ENCODE results near the gene RGS9BP. TPM values are rescaled to one million over a fixed set of nuclear protein-coding genes. Genes with fewer than 3 reads are reported as not detected.
"Not testable (repeated sequence)": the region's sequence is repeated elsewhere in the genome, so short reads cannot be mapped to it uniquely, and the experiment has no call there.

RGS9BP gene
- total and polyA plus RNA-seq, 7 donors: 0.04 to 0.82 (median 0.32) TPM; not detected in 3

DNA sequence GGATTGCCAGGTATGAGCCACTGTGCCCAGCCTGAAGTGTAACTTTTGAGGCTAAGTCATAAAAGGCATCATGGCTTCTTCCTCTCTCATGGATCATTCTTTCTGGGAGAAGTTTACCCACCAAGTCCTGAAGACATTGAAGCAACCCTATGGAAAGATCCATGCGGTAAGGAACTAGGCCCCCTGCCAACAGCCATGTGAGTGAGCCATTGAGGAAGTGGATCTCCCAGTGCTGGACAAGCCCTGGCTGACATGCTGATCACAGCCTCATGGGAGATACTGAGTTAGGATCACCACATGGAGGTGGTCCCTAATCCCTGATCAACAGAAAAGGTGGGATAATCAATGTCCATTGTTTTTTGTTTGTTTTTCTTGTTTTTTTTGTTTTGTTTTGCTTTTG is 12.7 kb downstream of the RGS9BP start:
- intact Hi-C loops (cut with DNase I): no loop called here
- Histone ChIP-seq H3K4me3 (no peak overlapping the region), H3K9me3 (no peaks in the 10 kb centered on the region), H3K27ac (no peak overlapping the region), H3K27me3 (no peaks in the 10 kb centered on the region), H3K4me1 (peaks cover 0 to 24% (median 18%) of the 10 kb centered on the region in 4 donors), H3K36me3 (no peaks in the 10 kb centered on the region)
- no peak for DNase-seq
- WGBS, 2 donors: 79 to 84% methylated on average over 1 of the region's 1 CpG
- no peak for TF ChIP-seq EP300 (IDR thresholded peaks at IDR 0.05)
- no peak for TF ChIP-seq POLR2AphosphoS5 (IDR thresholded peaks at IDR 0.05)
- TF ChIP-seq, protein P1, sequence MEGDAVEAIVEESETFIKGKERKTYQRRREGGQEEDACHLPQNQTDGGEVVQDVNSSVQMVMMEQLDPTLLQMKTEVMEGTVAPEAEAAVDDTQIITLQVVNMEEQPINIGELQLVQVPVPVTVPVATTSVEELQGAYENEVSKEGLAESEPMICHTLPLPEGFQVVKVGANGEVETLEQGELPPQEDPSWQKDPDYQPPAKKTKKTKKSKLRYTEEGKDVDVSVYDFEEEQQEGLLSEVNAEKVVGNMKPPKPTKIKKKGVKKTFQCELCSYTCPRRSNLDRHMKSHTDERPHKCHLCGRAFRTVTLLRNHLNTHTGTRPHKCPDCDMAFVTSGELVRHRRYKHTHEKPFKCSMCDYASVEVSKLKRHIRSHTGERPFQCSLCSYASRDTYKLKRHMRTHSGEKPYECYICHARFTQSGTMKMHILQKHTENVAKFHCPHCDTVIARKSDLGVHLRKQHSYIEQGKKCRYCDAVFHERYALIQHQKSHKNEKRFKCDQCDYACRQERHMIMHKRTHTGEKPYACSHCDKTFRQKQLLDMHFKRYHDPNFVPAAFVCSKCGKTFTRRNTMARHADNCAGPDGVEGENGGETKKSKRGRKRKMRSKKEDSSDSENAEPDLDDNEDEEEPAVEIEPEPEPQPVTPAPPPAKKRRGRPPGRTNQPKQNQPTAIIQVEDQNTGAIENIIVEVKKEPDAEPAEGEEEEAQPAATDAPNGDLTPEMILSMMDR (IDR thresholded peaks at IDR 0.05): no peak
- TF ChIP-seq POLR2A (IDR thresholded peaks at IDR 0.05): no peak

DNA sequence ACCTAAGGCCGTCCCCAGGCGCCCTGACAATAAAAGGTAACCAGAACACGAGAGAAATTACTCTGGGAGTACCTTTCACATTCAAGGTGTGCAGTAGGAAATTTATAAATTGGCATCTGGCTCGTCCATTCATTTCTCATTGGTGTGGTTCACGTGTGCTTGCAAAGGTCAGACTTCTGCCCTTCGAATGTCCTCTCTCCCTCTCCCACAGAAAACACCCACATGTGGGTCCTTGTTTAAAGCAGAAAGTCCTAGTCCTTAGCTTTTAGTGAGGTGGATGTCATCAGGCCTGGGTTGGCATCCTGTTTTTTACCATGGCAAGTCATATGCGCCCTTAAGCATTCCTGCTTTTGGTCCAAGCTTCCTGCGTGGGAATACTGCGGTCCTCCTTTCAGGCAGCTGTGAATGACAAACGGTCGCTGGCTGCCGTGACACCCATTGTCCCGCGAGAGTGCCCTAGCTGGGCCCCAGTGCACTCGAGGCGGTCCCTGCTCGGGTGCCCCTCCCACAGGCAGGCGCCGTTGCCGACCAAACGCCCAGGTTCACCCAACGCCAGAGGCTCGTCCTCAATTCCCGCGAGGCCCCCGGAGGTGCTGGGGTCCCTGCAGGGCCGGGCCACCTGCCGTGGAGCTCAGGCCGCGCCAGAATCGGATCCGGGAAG is 15.8 kb downstream of the RGS9BP start, which contains the start of gene NUDT19:
NUDT19 (plus strand) TSS at position 531 of the 661 bp plus-strand sequence. CDS start 140 bp downstream, outside the sequence.
- peak within 1 kb of the TSS; percentile 80 to 87 (median 84) for H3K27ac ChIP-seq
- no peaks in the 10 kb centered on the region for H3K9me3 ChIP-seq
- no peaks in the 10 kb centered on the region for H3K27me3 ChIP-seq
- TF ChIP-seq, protein P1 (IDR thresholded peaks at IDR 0.05): no peak
- peak; percentile 38 to 90 (median 78) for TF ChIP-seq POLR2AphosphoS5 (IDR thresholded peaks at IDR 0.05)
- TF ChIP-seq POLR2A (IDR thresholded peaks at IDR 0.05): peak; percentile 42 to 57
- TF ChIP-seq EP300 (IDR thresholded peaks at IDR 0.05): no peak
- peak; percentile 88 for DNase-seq
- 2 to 10% methylated on average over 32 of the region's 32 CpGs for WGBS, 2 donors
- peak within 1 kb of the TSS; percentile 55 to 72 (median 70) for H3K4me3 ChIP-seq
- peaks cover 0 to 47% (median 41%) of the 10 kb centered on the region in 4 donors for H3K4me1 ChIP-seq
- no peaks in the 10 kb centered on the region for H3K36me3 ChIP-seq
- intact Hi-C loops (cut with DNase I): no loop called here

DNA sequence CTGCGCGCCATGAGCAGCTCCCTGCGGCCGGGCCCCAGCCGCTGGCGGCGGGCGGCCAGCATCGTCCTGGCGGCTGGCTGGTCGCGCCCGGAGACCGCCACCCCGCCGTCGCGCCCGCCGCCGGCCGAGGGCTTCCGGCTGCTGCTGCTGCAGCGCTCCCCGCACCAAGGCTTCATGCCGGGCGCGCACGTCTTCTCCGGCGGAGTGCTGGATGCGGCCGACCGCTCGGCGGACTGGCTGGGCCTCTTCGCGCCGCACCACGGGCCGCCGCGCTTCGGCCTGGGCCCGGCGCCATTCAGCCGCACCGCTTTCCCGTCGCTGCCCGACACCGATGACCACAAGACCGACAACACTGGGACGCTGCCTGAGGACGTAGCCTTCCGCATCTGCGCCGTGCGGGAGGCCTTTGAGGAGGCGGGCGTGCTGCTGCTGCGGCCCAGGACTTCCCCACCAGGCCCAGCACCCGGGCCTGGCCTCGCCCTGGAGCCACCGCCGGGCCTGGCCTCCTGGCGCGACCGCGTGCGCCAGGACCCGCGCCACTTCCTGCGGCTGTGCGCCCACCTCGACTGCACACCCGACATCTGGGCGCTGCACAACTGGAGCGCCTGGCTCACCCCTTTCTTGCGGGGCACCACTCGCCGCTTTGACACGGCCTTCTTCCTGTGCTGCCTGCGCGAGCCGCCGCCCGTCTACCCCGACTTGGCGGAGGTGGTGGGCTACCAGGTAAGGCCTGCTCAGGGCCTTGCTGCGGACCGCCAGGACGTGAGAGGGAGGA is 16.5 kb downstream of the RGS9BP start:
- DNase-seq: peak; percentile 76

DNA sequence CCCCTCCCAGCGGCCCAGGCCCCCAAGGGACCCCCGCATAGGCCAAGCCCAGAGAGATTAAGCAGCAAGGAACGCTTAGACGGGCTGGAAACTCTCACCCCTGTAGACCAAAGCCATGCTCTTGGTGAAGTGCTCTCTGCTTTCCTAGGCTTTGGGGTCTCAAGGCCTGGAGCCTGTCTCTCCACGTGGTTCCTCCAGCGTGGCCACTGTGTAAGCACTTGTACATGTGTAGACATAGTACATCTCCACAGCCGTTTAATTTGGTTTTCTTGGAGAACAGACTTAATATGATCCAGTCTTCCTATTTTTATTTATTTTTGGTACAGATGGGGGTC is 17.0 kb downstream of the RGS9BP start:
- 7 to 32% methylated on average over 7 of the region's 7 CpGs for WGBS, 2 donors
- Histone ChIP-seq H3K36me3 (peaks cover 0 to 9% (median 0%) of the 10 kb centered on the region in 4 donors), H3K4me3 (peak overlapping the region; percentile 55 to 72 (median 70)), H3K27ac (peak overlapping the region; percentile 80 to 87 (median 84)), H3K4me1 (peaks cover 0 to 47% (median 41%) of the 10 kb centered on the region in 4 donors), H3K9me3 (no peaks in the 10 kb centered on the region), H3K27me3 (no peaks in the 10 kb centered on the region)
- DNase-seq: no peak
- intact Hi-C loops (cut with DNase I): no loop called here
- TF ChIP-seq, protein P1 (IDR thresholded peaks at IDR 0.05): no peak
- no peak for TF ChIP-seq POLR2AphosphoS5 (IDR thresholded peaks at IDR 0.05)
- no peak for TF ChIP-seq POLR2A (IDR thresholded peaks at IDR 0.05)
- TF ChIP-seq EP300 (IDR thresholded peaks at IDR 0.05): no peak

More for the DNA sequence above, 16.5 kb downstream of the RGS9BP start:
- Histone ChIP-seq H3K9me3 (no peaks in the 10 kb centered on the region), H3K27me3 (no peaks in the 10 kb centered on the region), H3K36me3 (peaks cover 0 to 6% (median 0%) of the 10 kb centered on the region in 4 donors), H3K27ac (peak overlapping the region; percentile 80 to 87 (median 84)), H3K4me3 (peak overlapping the region; percentile 55 to 72 (median 70)), H3K4me1 (peaks cover 0 to 47% (median 41%) of the 10 kb centered on the region in 4 donors)
- intact Hi-C loops (cut with DNase I): no loop called here
- WGBS, 2 donors: 1 to 4% methylated on average over 93 of the region's 93 CpGs
- TF ChIP-seq POLR2A (IDR thresholded peaks at IDR 0.05) (no peak), POLR2AphosphoS5 (IDR thresholded peaks at IDR 0.05) (no peak), EP300 (IDR thresholded peaks at IDR 0.05) (no peak)
- TF ChIP-seq, protein P1 (IDR thresholded peaks at IDR 0.05): no peak

DNA sequence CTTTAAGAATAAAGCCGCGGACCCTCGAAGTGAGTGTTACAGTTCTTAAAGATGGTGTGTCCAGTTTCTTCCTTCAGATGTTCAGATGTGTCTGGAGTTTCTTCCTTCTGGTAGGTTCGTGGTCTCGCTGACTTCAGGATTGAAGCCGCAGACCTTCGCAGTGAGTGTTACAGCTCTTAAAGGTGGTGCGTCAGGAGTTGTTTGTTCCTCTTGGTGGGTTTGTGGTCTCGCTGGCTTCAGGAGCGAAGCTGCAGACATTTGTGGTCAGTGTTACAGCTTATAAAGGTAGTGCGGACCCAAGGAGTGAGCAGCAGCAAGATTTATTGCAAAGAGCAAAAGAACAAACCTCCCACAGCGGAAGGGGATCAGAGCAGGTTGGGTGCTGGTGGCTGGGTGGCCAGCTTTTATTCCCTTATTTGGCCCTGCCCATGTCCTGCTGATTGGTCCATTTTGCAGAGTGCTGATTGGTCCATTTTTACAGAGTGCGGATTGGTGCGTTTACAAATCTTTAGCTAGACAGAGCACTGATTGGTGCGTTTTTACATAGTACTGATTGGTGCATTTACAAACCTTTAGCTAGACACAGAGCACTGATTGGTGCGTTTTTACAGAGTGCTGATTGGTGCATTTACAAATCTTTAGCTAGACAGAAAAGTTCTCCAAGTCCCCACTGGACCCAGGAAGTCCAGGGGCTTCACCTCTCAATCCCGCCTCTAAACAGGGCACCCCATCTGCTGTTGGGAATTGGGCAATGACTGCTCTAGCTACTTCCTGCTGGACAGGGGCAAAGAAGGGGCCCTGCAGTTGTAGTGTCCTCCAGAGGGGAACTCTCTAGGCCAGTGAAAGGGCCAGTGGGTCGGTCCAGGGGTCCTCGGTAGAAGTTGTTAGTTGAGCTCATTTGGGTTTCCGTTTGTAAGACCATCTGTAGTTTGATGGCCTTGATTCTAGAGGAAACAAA is 17.8 kb downstream of the RGS9BP start:
- WGBS, 2 donors: 71 to 77% methylated on average over 20 of the region's 20 CpGs
- intact Hi-C loops (cut with DNase I); H3K27ac ChIP-seq: not testable (repeated sequence)

DNA sequence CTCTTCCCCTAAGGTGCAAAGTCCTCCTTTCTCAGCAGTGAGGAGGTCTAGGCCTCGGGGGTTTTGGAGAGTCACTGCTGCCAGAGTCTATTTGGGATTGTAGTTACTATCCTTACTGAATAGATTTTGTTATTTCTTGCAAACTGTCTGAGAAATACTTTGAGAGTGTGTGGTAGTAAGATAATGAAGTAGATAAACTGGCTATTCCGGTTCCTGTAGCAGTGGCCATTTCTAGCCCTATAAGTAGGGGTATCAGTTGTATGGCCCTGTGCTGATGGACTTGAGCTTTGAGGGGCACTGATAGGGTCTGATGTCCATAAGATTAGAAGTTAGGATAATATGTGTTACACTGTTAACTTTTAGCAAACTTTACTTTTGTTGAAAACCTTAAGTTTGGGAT is 18.7 kb downstream of the RGS9BP start:
- H3K4me3 ChIP-seq; H3K27me3 ChIP-seq; H3K27ac ChIP-seq; DNase-seq; H3K9me3 ChIP-seq; intact Hi-C loops (cut with DNase I): not testable (repeated sequence)
- Histone ChIP-seq H3K36me3 (peaks cover 0 to 21% (median 6%) of the 10 kb centered on the region in 4 donors), H3K4me1 (peaks cover 0 to 47% (median 41%) of the 10 kb centered on the region in 4 donors)
- WGBS, 2 donors: 24 to 68% methylated on average over 2 of the region's 2 CpGs

More for the DNA sequence above, 17.8 kb downstream of the RGS9BP start:
- peaks cover 0 to 12% (median under 1%) of the 10 kb centered on the region in 4 donors for H3K36me3 ChIP-seq
- H3K4me1 ChIP-seq: peaks cover 0 to 47% (median 41%) of the 10 kb centered on the region in 4 donors
- H3K4me3 ChIP-seq: peak overlapping the region; percentile 55 to 72 (median 70)
- not testable (repeated sequence) for DNase-seq, H3K9me3 ChIP-seq, H3K27me3 ChIP-seq
